Sigmoid colon (tissue), 7 donors: ENCODE measurements around the gene GOLGA8J. TPM values are rescaled to one million over a fixed set of nuclear protein-coding genes. Genes with fewer than 3 reads are reported as not detected.
"Not testable (repeated sequence)": the region's sequence is repeated elsewhere in the genome, so short reads cannot be mapped to it uniquely, and the experiment has no call there.

Experiments
- DNase-seq: peaks from one replicate; pipeline ENCODE4 v3.0.0-alpha.2; 2019
- H3K27ac ChIP-seq, 4 donors: fragments of 200-600 bp; sonication (generic); one replicate each; pipeline ENCODE4 v1.5.1; 2016 to 2019; ENCODE audit warnings: mild to moderate bottlenecking in 1 of 4
- H3K27me3 ChIP-seq, 3 donors: fragments of 200-600 bp; sonication (generic); one replicate each; pipeline ENCODE4 v1.5.1; 2019; ENCODE audit warnings: mild to moderate bottlenecking in 1 of 3
- H3K36me3 ChIP-seq, 4 donors: fragments of 200-600 bp; sonication (generic); one replicate each; pipeline ENCODE4 v1.5.1; 2016 to 2019
- H3K4me1 ChIP-seq, 4 donors: fragments of 200-600 bp; sonication (generic); one replicate each; pipeline ENCODE4 v1.5.1; 2017 to 2019
- H3K4me3 ChIP-seq, 4 donors: fragments of 200-600 bp; sonication (generic); one replicate each; pipeline ENCODE4 v1.5.1; 2017 to 2019; ENCODE audit warnings: mild to moderate bottlenecking in 2 of 4, moderate library complexity in 1 of 4
- H3K9me3 ChIP-seq, 4 donors: fragments of 200-600 bp in 3 of 4; sonication (generic) in 3 of 4; one replicate each; pipeline versions ENCODE4 v1.5.1 to v1.6.1; 2013 to 2019
- CTCF ChIP-seq, 4 experiments: fragments of 450-650 bp in 3 of 4; fragments of 200-600 bp in 1 of 4; IDR thresholded peaks; one replicate each; pipeline ENCODE4 v1.5.1; 2016 to 2019; ENCODE audit warnings: antibody characterized with exemption in 4 of 4, mild to moderate bottlenecking in 3 of 4, moderate library complexity in 2 of 4
- EP300 ChIP-seq, 4 donors: sonication (generic); formaldehyde crosslinking; IDR thresholded peaks; one replicate each; pipeline ENCODE4 v1.6.1; 2017; ENCODE audit warnings: antibody characterized with exemption in 4 of 4
- POLR2A ChIP-seq, 2 donors: fragments of 450-650 bp; IDR thresholded peaks; one replicate each; pipeline ENCODE4 v1.6.1; 2016; ENCODE audit warnings: antibody characterized with exemption in 2 of 2, mild to moderate bottlenecking in 2 of 2, moderate library complexity in 2 of 2
- POLR2AphosphoS5 ChIP-seq, 4 donors: sonication (generic); formaldehyde crosslinking; IDR thresholded peaks; one replicate each; pipeline ENCODE4 v1.6.1; 2017; ENCODE audit warnings: antibody characterized with exemption in 4 of 4
- WGBS, 2 donors: extraction: QIAGEN DNeasy Blood & Tissue Kit; methylation state at CpG; one replicate each; pipeline ENCODE4 v1.1.7; 2013; 5-methylcytosine and 5-hydroxymethylcytosine counted together
- intact Hi-C: fragments of 100-400 bp; cut with DNase I; formaldehyde crosslinking; loops from one replicate; pipeline ENCODE4 v1.15.1; 2023
- polyA plus RNA-seq, 3 donors: library from polyadenylated mRNA; stranded (reverse); fragments of 200-250 nt; gene quantifications; one replicate each; pipeline ENCODE4 v1.2.3, GENCODE V29; 2013
- total RNA-seq, 4 donors: library from RNA; depleted of rRNA; stranded (reverse); fragments of >200 nt; gene quantifications; one replicate each; pipeline ENCODE4 v1.1.0, GENCODE V29; 2016
- donor health status: healthy with polysubstance abuse.
- donor health status: Bipolar disorder and iron deficiency.
- donor health status: healthy.

GOLGA8J gene
- total RNA-seq (under 1 TPM in 1 of 4 donors, not detected in 3; 0.54 TPM), polyA plus RNA-seq (not detected)

GRCh38 chr15:30082655-30083054, at the start of gene GOLGA8J:
Gene GOLGA8J, plus strand, starts transcription at chr15:30082955. Its CDS starts 98 bp downstream, at chr15:30083053.
- H3K27ac ChIP-seq, H3K9me3 ChIP-seq, DNase-seq, H3K27me3 ChIP-seq, H3K4me1 ChIP-seq, intact Hi-C loops, H3K4me3 ChIP-seq, H3K36me3 ChIP-seq: not testable (repeated sequence)
- WGBS, 2 donors = no CpG with 5 or more reads among the region's 7 CpGs

GRCh38 chr15:30033211-30033610, 49.5 kb upstream of the GOLGA8J start:
- no peaks in the 10 kb centered on the region for H3K27me3 ChIP-seq

GRCh38 chr15:30033763-30034162, 49.0 kb upstream of the GOLGA8J start:
- Histone ChIP-seq H3K36me3 (no peaks in the 10 kb centered on the region), H3K4me1 (no peaks in the 10 kb centered on the region), H3K4me3 (no peak overlapping the region), H3K27ac (no peak overlapping the region), H3K27me3 (no peaks in the 10 kb centered on the region), H3K9me3 (peaks cover 0 to 5% (median 0%) of the 10 kb centered on the region in 4 donors)
- no peak for DNase-seq
- intact Hi-C loops = no loop called here
- 87 to 94% methylated on average over 4 of the region's 4 CpGs for WGBS, 2 donors
- no peak for TF ChIP-seq POLR2AphosphoS5 (IDR thresholded peaks at IDR 0.05)
- no peak for TF ChIP-seq CTCF (IDR thresholded peaks at IDR 0.05)
- TF ChIP-seq POLR2A (IDR thresholded peaks at IDR 0.05) = no peak
- no peak for TF ChIP-seq EP300 (IDR thresholded peaks at IDR 0.05)

More at GRCh38 chr15:30033211-30033610, 49.5 kb upstream of the GOLGA8J start:
- Histone ChIP-seq H3K36me3 (no peaks in the 10 kb centered on the region), H3K4me3 (no peak overlapping the region), H3K27ac (no peak overlapping the region), H3K9me3 (peaks cover 0 to 5% (median 0%) of the 10 kb centered on the region in 4 donors), H3K4me1 (no peaks in the 10 kb centered on the region)
- TF ChIP-seq POLR2A (IDR thresholded peaks at IDR 0.05) = no peak
- TF ChIP-seq POLR2AphosphoS5 (IDR thresholded peaks at IDR 0.05) = no peak
- no peak for TF ChIP-seq EP300 (IDR thresholded peaks at IDR 0.05)
- TF ChIP-seq CTCF (IDR thresholded peaks at IDR 0.05) = no peak
- DNase-seq = no peak
- 90 to 95% methylated on average over 3 of the region's 3 CpGs for WGBS, 2 donors
- intact Hi-C loops = no loop called here

GRCh38 chr15:30036036-30036703, 46.6 kb upstream of the GOLGA8J start:
- DNase-seq = no peak
- no peaks in the 10 kb centered on the region for H3K9me3 ChIP-seq
- H3K4me3 ChIP-seq = no peak overlapping the region
- 89 to 91% methylated on average over 6 of the region's 6 CpGs for WGBS, 2 donors
- H3K27ac ChIP-seq = no peak overlapping the region
- no peaks in the 10 kb centered on the region for H3K36me3 ChIP-seq
- TF ChIP-seq POLR2AphosphoS5 (IDR thresholded peaks at IDR 0.05) (no peak), CTCF (IDR thresholded peaks at IDR 0.05) (no peak), EP300 (IDR thresholded peaks at IDR 0.05) (no peak), POLR2A (IDR thresholded peaks at IDR 0.05) (no peak)
- no peaks in the 10 kb centered on the region for H3K27me3 ChIP-seq
- no peaks in the 10 kb centered on the region for H3K4me1 ChIP-seq
- intact Hi-C loops = no loop called here

GRCh38 chr15:30038667-30039523, 43.9 kb upstream of the GOLGA8J start:
- H3K4me3 ChIP-seq = no peak overlapping the region
- no peak for DNase-seq
- no peaks in the 10 kb centered on the region for H3K9me3 ChIP-seq
- H3K27ac ChIP-seq = no peak overlapping the region
- TF ChIP-seq POLR2A (IDR thresholded peaks at IDR 0.05) (no peak), EP300 (IDR thresholded peaks at IDR 0.05) (no peak), CTCF (IDR thresholded peaks at IDR 0.05) (no peak), POLR2AphosphoS5 (IDR thresholded peaks at IDR 0.05) (no peak)
- WGBS, 2 donors = 30 to 69% methylated on average over 5 of the region's 5 CpGs
- H3K36me3 ChIP-seq = no peaks in the 10 kb centered on the region
- peaks cover 0 to 10% (median 4%) of the 10 kb centered on the region in 4 donors for H3K4me1 ChIP-seq
- intact Hi-C loops = no loop called here
- no peaks in the 10 kb centered on the region for H3K27me3 ChIP-seq
